ENCODE data around the gene SRGAP3.

DNA sequence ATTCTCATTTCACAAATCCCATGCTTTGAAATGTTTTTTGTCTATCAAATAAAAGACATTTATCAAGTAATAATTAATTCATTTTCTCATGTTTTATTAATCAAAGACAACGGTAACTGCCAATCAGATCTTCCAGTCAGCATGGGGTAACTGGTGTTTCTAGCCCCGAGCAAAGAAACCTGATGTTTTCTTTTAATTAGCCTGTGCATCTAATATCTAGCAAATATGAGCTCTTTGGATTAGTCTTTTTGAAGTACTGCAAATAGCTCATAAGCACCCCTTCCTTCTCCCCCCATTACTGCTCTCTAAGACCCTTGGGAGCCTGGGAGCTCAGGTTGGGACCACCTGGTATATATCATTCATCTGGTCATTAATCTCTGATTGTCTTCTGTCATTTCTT is 43.1 kb upstream of the SRGAP3 start:
- TF ChIP-seq, protein P1, sequence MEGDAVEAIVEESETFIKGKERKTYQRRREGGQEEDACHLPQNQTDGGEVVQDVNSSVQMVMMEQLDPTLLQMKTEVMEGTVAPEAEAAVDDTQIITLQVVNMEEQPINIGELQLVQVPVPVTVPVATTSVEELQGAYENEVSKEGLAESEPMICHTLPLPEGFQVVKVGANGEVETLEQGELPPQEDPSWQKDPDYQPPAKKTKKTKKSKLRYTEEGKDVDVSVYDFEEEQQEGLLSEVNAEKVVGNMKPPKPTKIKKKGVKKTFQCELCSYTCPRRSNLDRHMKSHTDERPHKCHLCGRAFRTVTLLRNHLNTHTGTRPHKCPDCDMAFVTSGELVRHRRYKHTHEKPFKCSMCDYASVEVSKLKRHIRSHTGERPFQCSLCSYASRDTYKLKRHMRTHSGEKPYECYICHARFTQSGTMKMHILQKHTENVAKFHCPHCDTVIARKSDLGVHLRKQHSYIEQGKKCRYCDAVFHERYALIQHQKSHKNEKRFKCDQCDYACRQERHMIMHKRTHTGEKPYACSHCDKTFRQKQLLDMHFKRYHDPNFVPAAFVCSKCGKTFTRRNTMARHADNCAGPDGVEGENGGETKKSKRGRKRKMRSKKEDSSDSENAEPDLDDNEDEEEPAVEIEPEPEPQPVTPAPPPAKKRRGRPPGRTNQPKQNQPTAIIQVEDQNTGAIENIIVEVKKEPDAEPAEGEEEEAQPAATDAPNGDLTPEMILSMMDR (tag by site-specific recombination; IDR thresholded peaks at IDR 0.05): no peak
- no peak for TF ChIP-seq ZSCAN16 (tag by site-specific recombination; IDR thresholded peaks at IDR 0.05)
- TF ChIP-seq, protein P2, sequence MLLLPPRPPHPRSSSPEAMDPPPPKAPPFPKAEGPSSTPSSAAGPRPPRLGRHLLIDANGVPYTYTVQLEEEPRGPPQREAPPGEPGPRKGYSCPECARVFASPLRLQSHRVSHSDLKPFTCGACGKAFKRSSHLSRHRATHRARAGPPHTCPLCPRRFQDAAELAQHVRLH (tag by site-specific recombination; IDR thresholded peaks at IDR 0.05): no peak
- TF ChIP-seq ZBTB7A (tag by site-specific recombination; IDR thresholded peaks at IDR 0.05; ENCODE audit: low read depth): no peak
- no peak for TF ChIP-seq IKZF3 (tag by site-specific recombination; IDR thresholded peaks at IDR 0.05)
- TF ChIP-seq ZBTB20 (tag by site-specific recombination; IDR thresholded peaks at IDR 0.05): no peak
- TF ChIP-seq ZNF184 (tag by site-specific recombination; IDR thresholded peaks at IDR 0.05): no peak
- TF ChIP-seq, protein P3, sequence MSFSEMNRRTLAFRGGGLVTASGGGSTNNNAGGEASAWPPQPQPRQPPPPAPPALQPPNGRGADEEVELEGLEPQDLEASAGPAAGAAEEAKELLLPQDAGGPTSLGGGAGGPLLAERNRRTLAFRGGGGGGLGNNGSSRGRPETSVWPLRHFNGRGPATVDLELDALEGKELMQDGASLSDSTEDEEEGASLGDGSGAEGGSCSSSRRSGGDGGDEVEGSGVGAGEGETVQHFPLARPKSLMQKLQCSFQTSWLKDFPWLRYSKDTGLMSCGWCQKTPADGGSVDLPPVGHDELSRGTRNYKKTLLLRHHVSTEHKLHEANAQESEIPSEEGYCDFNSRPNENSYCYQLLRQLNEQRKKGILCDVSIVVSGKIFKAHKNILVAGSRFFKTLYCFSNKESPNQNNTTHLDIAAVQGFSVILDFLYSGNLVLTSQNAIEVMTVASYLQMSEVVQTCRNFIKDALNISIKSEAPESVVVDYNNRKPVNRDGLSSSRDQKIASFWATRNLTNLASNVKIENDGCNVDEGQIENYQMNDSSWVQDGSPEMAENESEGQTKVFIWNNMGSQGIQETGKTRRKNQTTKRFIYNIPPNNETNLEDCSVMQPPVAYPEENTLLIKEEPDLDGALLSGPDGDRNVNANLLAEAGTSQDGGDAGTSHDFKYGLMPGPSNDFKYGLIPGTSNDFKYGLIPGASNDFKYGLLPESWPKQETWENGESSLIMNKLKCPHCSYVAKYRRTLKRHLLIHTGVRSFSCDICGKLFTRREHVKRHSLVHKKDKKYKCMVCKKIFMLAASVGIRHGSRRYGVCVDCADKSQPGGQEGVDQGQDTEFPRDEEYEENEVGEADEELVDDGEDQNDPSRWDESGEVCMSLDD (tag by site-specific recombination; IDR thresholded peaks at IDR 0.05): no peak
- TF ChIP-seq ZNF132 (tag by site-specific recombination; IDR thresholded peaks at IDR 0.05; ENCODE audit: borderline replicate concordance): no peak
